GM12892 (cell line): ENCODE results near the gene TBC1D20.
"Not testable (repeated sequence)": the region's sequence is repeated elsewhere in the genome, so short reads cannot be mapped to it uniquely, and the experiment has no call there.

Experiments
- DNase-seq: peaks from one replicate; pipeline ENCODE4 v3.0.0; 2011; ENCODE audit not compliant: insufficient read length
- FAIRE-seq: peaks from 2 replicates; lab custom pipeline; 2011; peaks lifted over from hg19 to GRCh38; lab: Jason Lieb, UNC
- POLR2A ChIP-seq: IDR thresholded peaks from 2 replicates; pipeline ENCODE4 v1.6.1; 2011; ENCODE audit warnings: low read depth, low read length, control low read depth
- POLR2AphosphoS5 ChIP-seq: IDR thresholded peaks from 2 replicates; pipeline ENCODE4 v1.6.1; 2011; ENCODE audit warnings: low read depth, low read length, control low read depth
- TAF1 ChIP-seq: IDR thresholded peaks from 2 replicates; pipeline ENCODE4 v1.6.1; 2011; ENCODE audit warnings: low read depth, mild to moderate bottlenecking, control low read depth, low read length, borderline replicate concordance

The TBC1D20 gene

GRCh38 chr20:487655-488054 lies 25.3 kb upstream of the TBC1D20 start:
- TF ChIP-seq TAF1 (no peak), POLR2A (no peak), POLR2AphosphoS5 (no peak)
- FAIRE-seq (no peak), DNase-seq (no peak)

- TF ChIP-seq POLR2A (no peak), TAF1 (no peak), POLR2AphosphoS5 (no peak)
- no peak for DNase-seq
- FAIRE-seq: no peak
Observed at GRCh38 chr20:483815-484644, 21.7 kb upstream of the TBC1D20 start.

- DNase-seq (no peak), FAIRE-seq (no peak)
Observed at GRCh38 chr20:481167-481566, 18.8 kb upstream of the TBC1D20 start.

GRCh38 chr20:480044-480443 lies 17.7 kb upstream of the TBC1D20 start:
- TF ChIP-seq POLR2AphosphoS5 (no peak), POLR2A (no peak)
- DNase-seq (no peak), FAIRE-seq (no peak)

More at GRCh38 chr20:481167-481566, 18.8 kb upstream of the TBC1D20 start:
- TF ChIP-seq POLR2AphosphoS5 (no peak), TAF1 (no peak), POLR2A (no peak)

GRCh38 chr20:479487-479886 lies 17.2 kb upstream of the TBC1D20 start:
- TF ChIP-seq POLR2AphosphoS5 (no peak), TAF1 (no peak), POLR2A (no peak)
- DNase-seq (no peak), FAIRE-seq (no peak)

GRCh38 chr20:478949-479429 lies 16.7 kb upstream of the TBC1D20 start:
- TF ChIP-seq POLR2A (no peak), TAF1 (no peak), POLR2AphosphoS5 (no peak)
- peak; percentile 23 for DNase-seq
- peak; percentile 83 for FAIRE-seq

- no peak for TF ChIP-seq TAF1
- TF ChIP-seq POLR2A: no peak
- no peak for TF ChIP-seq POLR2AphosphoS5
- DNase-seq (no peak), FAIRE-seq (no peak)
Observed at GRCh38 chr20:478010-478948, 15.9 kb upstream of the TBC1D20 start.

GRCh38 chr20:476561-477249 lies 14.4 kb upstream of the TBC1D20 start:
- FAIRE-seq, DNase-seq: not testable (repeated sequence)

GRCh38 chr20:475463-476357 lies 13.4 kb upstream of the TBC1D20 start:
- FAIRE-seq: no peak
- TF ChIP-seq POLR2A (no peak), TAF1 (no peak), POLR2AphosphoS5 (no peak)

GRCh38 chr20:474581-474980 lies 12.2 kb upstream of the TBC1D20 start:
- no peak for DNase-seq
- TF ChIP-seq TAF1: no peak
- no peak for TF ChIP-seq POLR2A
- no peak for TF ChIP-seq POLR2AphosphoS5
- FAIRE-seq: no peak

More at GRCh38 chr20:475463-476357, 13.4 kb upstream of the TBC1D20 start:
- DNase-seq: no peak

- no peak for DNase-seq
- no peak for TF ChIP-seq POLR2AphosphoS5
- no peak for TF ChIP-seq POLR2A
- TF ChIP-seq TAF1: no peak
- FAIRE-seq: no peak
Observed at GRCh38 chr20:472889-473292, 10.6 kb upstream of the TBC1D20 start.
